Measurements from ENCODE around the gene HNRNPA3.
"Not testable (repeated sequence)": the region's sequence is repeated elsewhere in the genome, so short reads cannot be mapped to it uniquely, and the experiment has no call there.

The HNRNPA3 gene

DNA sequence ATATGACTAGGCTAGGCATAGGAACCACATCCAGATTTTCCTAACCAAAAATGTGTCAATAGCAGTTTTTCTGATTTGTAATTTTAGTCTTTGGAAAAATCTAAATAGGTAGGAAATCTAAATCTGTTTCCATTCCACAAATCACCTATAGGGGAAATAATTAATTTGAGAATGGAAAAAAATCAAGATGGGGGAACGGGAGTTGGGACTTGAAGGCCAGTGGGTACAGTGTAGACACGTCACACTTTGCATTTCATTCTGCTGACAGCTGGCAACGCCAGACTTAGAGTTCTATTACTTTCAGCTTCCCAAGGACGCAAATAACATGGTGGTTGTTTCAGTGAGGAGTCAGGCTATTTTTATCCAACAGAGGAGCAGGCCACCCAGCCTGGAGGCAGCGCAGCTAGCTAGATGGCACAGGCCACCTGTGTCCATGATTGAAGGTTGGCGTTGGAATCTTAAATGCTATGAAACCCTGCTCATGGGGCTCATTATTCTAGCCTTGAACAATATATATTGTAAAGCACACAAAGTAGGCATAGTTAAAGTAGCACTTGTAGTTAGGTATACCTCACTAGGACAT lies 23.4 kb downstream of the HNRNPA3 start:
- DNase-seq = no peak

DNA sequence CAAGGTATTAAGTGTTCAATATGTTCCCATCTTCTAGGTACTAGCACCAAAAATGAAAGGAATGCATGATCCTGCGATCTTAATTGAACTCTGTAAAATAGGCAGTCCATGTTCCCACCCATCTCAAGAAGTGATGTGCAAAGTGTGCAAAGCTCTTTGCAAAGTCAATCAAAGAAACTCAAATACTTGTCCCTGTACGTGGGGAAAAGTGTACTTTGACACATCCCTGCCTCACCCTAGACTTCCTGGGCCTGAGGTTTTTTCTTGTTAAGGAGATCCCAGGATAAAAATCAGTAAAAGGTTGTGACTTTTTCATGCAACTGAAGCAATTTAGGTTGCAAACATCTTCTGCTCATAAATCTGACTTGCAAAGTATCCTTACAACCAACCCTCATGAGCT lies 25.3 kb downstream of the HNRNPA3 start:
- DNase-seq = no peak

DNA sequence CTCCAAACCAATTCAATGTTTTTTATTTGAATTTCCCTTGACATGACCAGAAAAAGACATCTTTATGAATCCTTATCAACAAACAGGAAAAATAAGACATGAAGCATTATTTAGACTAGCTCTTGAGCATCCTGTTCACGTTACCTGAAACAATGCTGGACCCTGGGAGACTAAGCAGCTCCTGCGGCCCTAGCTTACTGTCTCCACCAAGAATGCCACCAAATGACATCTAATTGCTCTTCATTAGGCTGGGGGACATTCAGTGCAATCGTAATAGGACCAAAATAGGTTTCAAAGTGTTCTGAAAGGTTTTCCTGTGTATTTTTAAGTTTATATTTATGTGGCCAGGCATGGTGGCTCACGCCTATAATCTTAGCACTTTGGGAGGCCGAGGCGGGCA lies 26.5 kb downstream of the HNRNPA3 start:
- DNase-seq = no peak

DNA sequence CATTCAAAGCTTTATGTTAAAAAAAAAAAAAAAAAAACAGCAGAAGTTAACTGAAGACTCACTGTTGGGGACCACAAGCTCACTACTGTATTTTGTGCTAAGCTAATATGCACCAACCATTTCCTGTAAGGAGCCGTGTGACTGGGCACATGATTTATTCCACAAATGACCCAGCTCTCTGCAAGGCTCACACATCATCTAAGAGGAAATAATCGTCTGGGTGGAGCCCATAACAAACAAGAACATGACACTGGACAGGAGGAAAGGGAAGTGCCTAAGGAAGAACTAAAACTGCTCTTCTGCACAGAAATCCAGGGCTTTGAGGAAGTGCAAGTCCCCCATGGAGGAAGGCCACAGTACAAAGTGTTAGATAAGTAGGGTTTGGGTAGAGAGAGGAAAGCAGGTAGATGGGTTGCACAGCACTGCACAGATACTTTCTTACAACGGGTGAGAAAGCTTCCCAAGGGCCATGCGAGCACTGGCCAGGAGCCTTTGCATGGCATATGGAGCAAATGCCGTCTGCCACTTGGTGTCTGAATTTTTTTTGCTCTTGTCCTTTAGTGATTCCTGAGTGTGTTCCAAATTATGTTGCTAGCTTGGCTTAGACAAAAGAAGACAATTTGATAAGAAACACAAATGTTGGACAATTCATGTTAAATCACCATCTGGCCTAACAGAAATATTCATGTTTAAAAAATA lies 27.5 kb downstream of the HNRNPA3 start:
- DNase-seq = no peak

DNA sequence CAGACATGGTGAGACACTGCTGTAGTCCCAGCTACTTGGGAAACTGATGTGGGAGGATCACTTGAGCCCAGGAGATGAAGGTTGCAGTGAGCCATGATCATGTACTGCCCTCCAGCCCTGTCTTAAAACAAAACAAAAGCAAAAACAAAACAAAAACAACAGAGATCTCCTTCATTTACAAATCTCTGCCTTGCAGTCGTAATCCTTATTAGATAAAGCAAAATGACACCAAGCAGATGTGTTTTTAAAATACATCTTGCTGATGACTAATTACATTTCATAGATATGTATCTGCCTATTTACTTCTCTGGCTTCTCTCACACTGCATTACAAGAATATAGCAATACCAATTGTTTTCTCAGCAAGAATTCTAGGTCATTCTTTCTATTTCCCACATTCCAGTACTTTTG lies 29.1 kb downstream of the HNRNPA3 start:
- DNase-seq = no peak

DNA sequence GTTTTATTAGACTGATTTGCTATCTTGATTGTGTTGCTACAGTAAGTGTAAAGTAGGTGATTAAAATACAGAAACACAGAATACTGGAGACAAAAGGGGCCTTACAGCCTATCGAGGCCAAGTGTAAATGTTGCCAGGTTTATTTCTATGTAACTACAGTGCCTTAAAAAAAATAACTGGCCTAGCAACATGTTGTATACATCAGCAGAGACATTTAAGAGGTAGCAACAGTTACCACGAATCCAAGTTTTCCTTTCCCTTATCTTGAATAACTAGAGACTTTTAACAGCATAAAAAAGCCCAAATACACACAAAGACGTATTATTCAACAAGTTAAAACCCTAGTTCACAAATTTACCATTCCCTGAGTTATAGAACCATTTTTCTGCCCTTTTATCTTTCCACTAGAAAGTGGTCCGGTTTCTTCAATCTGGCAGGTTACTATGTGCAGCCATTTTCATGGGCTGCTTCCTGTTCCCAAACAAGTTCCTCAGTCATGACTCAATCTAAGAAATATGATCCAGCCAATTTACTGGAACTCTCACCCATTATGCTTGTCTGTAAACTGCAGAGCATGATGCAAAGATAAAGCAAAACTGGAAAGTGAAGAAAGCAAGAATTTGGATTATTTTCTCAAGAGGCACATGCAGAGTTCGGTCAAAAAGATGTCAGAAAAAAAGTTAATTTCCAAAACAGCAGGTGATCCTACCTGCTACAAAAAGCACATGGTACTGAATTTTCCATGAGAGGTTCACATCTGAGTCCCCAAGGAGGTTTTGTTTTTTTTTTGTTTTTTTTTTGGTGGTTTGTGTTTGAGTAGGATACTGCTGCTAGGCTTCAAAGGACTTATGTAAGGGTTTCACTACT lies 29.8 kb downstream of the HNRNPA3 start:
- no peak for DNase-seq

DNA sequence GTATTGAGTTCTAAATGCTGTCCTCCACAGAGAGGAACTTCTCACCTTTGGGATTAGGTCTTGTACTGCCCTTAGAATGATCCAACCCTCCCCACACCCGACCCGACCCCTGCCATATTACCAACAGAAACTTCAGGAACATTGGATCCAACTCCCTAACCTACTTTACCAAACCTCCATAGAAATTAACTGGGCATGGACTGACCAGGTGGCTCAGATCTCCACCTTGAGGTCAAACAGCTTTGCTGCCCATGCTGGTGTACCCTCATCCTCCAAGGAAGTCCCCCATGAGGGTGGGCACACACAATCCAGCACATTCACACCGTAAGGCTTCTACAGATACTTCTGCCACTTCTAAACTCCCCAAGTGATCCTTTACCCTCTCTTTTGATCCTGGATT lies 30.5 kb downstream of the HNRNPA3 start:
- DNase-seq = no peak

DNA sequence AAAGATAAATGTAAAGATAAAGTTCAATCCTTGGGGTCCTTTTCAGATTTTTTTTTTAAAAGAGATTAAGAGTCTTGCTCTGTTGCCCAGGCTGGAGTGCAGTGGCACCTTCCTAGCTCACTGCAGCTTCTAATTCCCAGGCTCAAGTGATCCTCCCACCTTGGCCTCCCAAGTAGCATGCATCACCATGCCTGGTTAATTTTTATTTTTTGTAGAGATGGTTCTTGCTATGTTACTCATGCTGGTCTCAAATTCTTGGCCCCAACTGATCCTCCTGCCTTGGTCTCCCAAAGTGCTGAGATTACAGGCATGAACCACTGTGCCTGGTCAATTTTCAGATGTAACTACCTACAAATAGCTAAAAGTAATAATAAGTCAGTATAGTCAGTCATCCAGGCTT lies 30.9 kb downstream of the HNRNPA3 start:
- no peak for DNase-seq

DNA sequence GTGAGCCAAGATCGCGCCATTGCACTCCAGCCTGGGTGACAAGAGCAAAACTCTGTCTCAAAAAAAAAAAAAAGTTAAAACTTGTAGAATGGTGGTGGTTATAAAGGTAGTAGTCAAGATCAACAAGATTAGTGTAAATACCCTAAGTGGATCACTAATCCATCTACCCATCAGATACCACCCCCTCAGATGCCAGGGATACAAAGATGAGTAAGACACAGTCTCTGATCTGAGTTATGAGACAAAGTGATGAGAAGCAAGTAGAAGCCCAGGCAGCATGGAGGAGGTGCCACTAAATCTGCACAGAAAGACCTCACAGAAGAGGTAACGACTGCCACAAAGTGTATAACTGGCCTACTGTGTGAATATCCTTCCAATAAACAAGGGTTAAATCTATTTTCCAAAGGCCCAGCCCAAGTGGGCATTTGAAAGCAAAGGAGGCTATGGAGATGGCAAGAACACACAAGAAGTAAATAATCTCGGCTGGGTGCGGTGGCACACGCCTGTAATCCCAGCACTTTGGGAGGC lies 31.7 kb downstream of the HNRNPA3 start:
- no peak for DNase-seq

DNA sequence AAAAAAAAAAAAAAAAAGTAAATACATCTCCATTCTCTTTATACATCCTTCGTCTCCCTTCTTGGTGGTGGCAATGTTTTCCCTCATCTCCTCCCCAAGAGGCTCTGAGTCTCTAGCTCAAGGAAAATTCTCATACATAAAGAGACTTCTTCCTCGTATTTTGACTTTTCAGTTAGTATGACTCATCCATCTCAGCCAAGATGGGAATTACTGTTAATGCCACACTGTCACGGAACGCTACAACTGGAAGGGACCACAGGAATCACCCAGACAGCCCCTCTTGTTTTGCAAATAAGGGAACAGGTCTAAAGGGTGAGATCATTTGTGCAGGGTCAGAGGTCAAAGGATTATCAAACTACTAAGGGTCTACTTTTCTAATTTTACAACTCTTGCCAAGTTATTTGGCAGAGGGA lies 32.4 kb downstream of the HNRNPA3 start:
- DNase-seq = no peak

DNA sequence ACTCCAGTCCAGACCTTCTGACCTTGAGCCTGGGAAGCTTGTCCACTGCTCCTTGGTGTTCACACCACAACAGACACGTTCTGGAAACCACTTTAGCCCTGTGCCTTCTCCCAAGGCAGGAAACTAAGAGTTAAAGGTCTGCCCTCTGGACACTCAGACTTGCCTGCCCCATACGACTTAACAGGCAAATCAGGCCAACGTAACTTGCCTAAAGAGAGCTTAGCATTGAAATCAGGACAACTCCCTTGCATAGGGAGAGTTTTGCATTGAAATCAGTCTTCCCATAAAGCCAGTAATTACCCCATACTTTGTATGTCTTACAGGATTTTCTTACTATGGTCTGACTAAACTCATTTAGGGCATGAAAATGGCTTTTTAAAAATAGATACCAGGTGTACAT lies 33.4 kb downstream of the HNRNPA3 start:
- no peak for DNase-seq

DNA sequence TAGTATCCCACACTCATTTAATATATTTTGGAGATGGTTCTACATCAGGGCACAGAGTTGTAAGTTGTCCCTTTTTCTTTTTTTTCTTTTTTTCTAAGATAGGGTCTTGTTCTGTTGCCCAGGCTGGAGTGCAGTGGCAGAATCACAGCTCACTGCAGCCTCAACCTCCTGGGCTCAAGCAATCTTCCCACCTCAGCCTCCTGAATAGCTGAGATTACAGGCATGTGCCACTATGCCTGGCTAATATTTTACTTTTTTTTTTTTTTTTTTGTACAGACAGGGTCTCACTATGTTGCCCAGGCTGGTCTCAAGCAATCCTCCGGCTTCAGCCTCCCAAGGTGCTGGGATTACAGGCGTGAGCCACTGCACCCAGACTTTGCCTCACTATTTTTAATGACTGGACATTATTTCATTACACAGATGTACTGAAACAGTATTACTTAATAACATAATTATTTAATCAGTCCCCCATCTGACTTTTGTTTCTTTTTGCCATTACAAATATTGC lies 34.0 kb downstream of the HNRNPA3 start:
- DNase-seq = not testable (repeated sequence)

DNA sequence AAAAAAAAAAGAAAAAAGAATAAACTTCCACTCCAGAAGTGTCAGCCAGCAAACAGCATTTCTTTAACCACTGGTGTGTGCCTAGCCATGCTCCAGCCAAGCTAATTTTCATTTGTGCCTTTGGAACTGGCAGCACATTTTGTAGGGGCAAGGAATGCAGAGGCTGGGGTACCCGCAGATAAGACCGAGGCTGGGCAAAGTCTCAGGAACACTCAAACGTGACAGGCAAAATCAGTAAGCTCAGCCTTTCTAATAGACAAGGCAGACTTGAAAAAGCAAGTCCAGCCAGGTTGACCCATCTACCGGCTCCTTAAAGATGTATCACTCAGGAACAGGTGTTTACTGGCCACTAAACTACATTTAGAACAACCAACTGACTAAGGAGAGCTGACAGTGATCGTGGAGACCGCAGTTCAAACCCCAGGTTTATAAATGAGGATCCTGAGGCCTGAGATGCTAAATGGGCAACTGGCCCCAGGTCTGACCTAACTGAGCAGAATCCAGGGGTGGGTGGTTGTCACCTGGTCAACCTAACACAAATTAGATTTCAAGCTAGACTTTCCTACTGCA lies 35.2 kb downstream of the HNRNPA3 start:
- DNase-seq = no peak

DNA sequence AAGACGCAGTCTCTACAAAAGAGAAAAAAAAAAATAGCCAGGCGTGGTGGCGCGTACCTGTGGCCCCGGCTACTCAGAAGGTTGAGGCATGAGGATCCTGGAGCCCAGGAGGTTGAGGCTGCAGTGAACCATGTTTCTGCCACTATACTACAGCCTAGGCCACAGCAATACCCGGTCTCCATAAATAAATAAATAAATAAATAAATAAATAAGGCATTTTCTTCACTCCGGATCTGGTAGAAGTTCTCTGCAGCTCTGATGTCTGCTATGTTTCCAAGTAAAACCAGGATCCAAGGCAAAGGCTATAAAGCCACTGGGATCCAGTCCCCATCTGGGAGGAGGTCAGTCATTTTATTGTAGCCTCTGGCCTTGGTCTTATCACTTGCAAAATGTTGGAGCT lies 36.4 kb downstream of the HNRNPA3 start:
- DNase-seq = no peak

DNA sequence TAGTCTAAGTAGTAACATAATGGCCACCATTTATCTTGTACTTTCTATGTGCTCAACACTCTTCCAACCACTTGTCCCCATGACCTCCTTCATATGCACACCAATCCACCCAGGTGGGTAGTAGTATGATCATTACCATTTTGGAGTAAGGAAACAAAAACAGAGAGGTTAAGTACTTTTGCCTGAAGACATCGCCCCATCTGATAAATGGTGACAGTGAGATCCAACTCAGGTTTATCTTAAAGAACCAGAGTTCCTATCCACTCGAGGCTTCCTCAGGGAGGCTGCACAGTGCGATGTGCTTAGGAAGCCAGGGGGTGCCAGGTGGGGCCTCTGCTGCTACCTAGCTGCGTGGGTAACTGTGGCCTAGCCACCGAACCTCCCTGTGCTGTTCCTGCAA lies 37.9 kb downstream of the HNRNPA3 start:
- DNase-seq = no peak

DNA sequence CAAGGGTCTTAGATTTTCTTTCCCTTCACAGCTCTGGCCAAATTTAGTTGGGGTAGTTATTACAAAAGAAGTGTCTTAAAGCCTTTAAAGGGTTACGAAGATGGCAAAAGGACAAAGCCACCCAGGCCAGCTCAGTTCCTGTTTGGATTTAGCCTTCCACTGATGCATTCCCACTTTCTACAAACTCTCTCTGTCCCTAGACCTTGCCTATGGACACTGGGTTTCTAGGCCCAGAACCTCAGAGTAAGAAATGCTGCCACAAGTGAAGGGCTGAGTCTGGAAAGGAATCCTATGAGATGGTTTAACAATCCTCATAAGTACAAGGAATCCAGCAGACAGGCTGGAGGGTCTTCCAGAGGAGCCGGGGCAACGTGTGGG lies 38.6 kb downstream of the HNRNPA3 start:
- no peak for DNase-seq

DNA sequence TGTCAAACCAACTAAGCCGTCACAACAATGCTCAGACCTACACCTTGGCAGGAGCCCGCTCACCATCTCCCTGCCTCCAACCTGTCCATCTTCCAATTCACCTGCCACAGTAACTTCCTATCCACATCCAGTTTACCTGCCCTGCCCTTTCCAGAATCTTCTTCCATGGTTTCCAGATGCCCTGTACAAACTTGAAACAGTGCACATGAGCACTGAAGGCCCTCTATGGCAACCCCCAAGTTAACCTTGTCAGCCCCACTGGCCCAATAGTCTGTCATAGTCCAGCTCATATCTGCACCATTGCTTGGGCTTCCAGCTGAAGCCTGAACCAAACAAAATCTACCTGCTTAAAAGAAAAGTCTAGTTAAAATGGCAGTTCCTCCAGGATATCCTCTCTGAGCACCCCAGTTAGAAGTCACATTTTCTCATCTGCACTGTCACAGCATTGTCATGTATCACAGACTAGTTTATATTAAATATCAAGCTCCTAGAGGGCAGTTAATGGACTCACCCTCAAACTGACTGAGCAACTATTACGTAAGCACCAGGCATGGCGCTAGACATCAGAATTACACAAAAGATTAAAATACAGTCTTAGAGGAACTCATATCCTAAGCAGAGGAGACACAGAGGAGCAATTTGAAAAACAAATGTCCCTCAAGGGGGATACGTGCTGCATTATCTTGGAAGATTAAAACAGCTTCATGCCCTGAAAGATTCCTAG lies 40.4 kb downstream of the HNRNPA3 start:
- no peak for DNase-seq

DNA sequence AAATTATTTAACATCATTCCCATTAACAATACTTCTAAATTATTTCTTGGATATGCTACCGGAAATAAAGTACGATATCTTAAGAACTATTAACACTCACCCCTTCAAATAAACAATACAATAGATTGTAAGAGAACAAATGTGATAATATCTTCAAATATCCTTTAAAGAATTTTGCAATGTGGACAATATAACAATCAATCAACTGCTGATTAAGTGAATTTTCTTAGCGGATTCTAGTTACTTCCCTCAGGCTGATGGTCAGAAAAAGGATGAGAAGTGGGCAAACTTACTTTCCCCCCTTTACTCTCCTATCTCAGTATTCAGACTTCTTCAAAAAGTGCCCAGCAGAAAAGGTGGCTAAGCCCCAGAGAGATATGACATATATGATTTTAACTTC lies 41.1 kb downstream of the HNRNPA3 start:
- DNase-seq = no peak

DNA sequence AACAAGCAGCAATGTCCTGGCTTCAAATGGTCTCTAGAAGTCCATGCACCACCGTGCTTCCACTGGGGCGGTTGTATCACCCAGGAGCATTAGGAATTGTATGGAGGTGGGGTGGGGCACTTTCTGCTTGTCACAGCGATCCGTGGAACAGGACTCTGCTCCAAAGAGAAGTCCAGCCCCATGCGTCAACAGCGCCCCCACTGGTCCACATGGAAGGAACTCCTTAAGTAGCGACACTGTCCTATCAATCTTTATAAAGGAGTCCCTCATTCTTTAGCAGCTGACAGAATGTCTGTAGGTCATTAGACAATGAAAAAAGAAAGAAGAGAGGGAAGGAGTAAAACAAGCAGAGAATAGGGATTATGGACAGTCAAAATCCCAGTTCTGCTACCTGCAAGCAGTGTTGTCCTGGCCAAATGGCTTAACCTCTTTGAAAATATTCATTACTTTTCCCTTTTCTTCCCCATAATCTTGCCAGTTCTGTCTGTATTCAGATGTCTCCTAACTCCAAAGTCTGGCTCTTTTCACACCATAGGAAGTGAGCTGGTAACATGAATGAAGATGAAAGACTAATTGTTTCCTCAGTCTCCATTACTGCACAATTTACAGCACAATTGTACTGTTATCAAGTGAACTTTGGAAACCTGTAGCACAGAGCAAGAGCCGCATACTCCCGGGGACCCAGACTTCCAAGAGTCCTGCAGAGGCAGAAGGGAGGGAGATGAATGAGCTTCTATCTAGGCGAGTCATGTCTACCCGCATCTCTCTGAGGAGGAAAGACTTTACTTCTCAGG lies 42.0 kb downstream of the HNRNPA3 start:
- no peak for DNase-seq

DNA sequence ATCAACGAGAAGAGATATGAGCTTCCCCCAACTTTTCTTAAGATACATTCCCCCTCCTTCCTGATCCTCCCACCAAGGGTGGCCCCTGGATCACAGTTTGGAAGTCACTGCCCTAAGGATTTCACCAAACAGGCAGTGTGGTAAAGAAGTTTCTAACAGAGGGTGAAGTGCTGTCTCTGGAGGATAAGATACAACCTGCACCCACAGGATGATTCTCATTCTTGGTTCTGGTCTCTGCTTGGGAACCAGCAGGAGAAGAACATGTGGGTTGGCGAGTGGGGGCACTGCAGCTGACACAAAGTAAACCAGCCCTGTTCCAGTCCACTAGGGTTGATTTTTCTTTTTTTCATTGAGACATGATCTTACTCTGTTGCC lies 42.6 kb downstream of the HNRNPA3 start:
- DNase-seq = no peak

DNA sequence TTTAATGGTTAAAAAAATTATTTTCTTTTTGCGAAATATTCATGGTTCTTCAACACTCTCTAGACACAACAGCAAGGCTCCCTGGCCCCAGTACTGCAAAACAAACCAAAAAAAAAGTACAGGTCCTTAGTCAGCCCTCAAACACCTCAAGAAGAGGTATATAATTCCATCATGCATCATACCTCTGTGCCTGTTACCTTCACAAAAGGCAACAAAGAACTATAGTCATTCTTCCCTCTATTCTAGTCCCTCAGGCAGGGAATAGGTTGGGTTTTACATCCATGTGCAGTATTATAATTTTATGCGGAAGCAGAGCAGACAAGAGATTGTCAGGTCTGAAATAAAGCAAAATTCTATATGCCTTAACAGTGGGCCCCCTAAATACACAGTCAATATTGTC lies 43.4 kb downstream of the HNRNPA3 start:
- DNase-seq = no peak

DNA sequence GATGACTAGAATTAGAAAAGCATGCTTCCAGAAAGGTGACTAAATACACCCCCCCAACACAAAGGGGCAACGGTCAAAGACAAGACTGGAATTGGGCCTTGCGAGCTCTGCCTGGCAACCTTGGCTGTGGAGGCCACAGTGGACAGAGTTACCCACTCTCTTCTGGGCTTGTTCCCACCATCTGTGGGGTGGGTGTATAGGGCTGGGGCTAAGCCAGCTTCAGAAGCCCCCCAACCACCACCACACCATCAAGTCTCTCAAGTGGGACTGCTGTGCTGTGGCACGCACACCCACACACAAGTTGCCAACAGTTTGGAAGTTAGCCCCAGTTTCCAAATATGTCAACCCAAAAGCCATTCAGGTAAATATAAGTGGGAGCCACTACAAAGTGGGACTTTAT lies 44.1 kb downstream of the HNRNPA3 start:
- DNase-seq = no peak
